ENCODE results near the gene ALS2CL. TPM values are rescaled to one million over a fixed set of nuclear protein-coding genes. Genes with fewer than 3 reads are reported as not detected.

Gene ALS2CL
- total and polyA plus RNA-seq, 10 of the 15 experiments (the other 5 are each of a cell fraction or from before 2014, with no cell fraction given): 0.01 to 0.05 TPM; not detected in 8

DNA sequence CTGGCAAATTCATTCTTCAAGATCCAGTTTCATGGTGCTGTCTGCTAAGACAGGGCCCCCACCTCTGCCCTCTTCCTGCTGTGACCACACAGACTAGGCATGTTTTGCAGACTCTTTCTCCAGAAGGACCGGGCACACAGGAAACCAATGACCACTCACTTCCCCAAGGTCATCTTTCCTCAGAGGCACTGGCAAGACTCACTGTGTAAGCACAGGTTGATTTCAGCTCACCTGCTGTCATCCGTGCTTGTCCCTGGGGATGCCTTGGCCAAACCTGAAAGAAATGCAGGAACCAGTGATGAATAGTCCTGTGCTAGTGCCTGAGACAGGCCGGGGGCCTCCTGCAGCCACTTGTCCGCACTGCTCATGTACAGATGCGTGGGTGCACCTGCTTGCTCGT lies 33.5 kb downstream of the ALS2CL start:
- Histone ChIP-seq H3K4me1 (ENCODE audit: control insufficient read depth, insufficient read depth, low read length) (no peaks in the 10 kb centered on the region), H3K4me3 (no peak overlapping the region), H3K9me3 (replicated peaks; ENCODE audit: control insufficient read depth, insufficient read depth, low read length) (no peaks in the 10 kb centered on the region), H3K36me3 (ENCODE audit: control insufficient read depth in 2 of 2, insufficient read depth in 2 of 2, low read length in 1 of 2) (no peaks in the 10 kb centered on the region), H2AFZ (ENCODE audit: control insufficient read depth, low read depth, low read length) (no peak overlapping the region), H3K27ac (ENCODE audit: control insufficient read depth, insufficient read depth) (no peak overlapping the region), H3K4me2 (ENCODE audit: control insufficient read depth, insufficient read depth) (no peak overlapping the region), H4K20me1 (ENCODE audit: control insufficient read depth, insufficient read depth) (no peaks in the 10 kb centered on the region; the same call in 1 of the 2 replicates), H3K79me2 (ENCODE audit: control insufficient read depth, insufficient read depth, low read length) (no peaks in the 10 kb centered on the region), H3K9ac (ENCODE audit: control insufficient read depth, insufficient read depth, low read length) (no peak overlapping the region), H3K27me3 (replicated peaks in 1 of 2; ENCODE audit: control insufficient read depth in 2 of 2, insufficient read depth in 2 of 2, low read length in 1 of 2) (peaks cover 2 to 5% of the 10 kb centered on the region in 2 experiments; a peak in 3 of 4 replicates)
- FAIRE-seq (no peak), ATAC-seq (no peak), DNase-seq (ENCODE audit: low read depth, low spot score) (no peak)
- ChIA-PET POLR2A (no interaction called here), RAD21 (ENCODE audit: unreplicated experiment) (no interaction called here), CTCF (interaction anchor here (0.7 to 1.0 kb wide), 2 partner anchors 11 to 15 kb away, joined by 3 read pairs; no protein-coding TSS in a partner anchor), SMC1A (ENCODE audit: uncharacterized antibody, unreplicated experiment) (no interaction called here)
- intact Hi-C loops (cut with micrococcal nuclease; ENCODE audit: unreplicated experiment) (no loop called here), in situ Hi-C loops (cut with MboI) (no loop called here)
- TF ChIP-seq SMC3 (IDR thresholded peaks at IDR 0.05; ENCODE audit: borderline replicate concordance, low read length) (no peak), NRF1 (conservative IDR thresholded peaks at IDR 0.05; ENCODE audit: low read depth, low read length) (no peak), ZNF217 (IDR thresholded peaks at IDR 0.05) (no peak), HDAC2 (IDR thresholded peaks at IDR 0.05) (no peak), TCF7 (IDR thresholded peaks at IDR 0.05; ENCODE audit: borderline replicate concordance) (no peak), SUPT20H (IDR thresholded peaks at IDR 0.05; ENCODE audit: borderline replicate concordance, control insufficient read depth, low read depth, low read length) (no peak), FOS (IDR thresholded peaks at IDR 0.05; ENCODE audit: borderline replicate concordance, extremely low read depth, insufficient read length) (no peak), BCL11A (IDR thresholded peaks at IDR 0.05; ENCODE audit: low read depth, low read length) (no peak), SP1 (IDR thresholded peaks at IDR 0.05; ENCODE audit: low read depth, low read length) (no peak), JUNB (IDR thresholded peaks at IDR 0.05) (no peak)
- TF ChIP-seq, protein P1, sequence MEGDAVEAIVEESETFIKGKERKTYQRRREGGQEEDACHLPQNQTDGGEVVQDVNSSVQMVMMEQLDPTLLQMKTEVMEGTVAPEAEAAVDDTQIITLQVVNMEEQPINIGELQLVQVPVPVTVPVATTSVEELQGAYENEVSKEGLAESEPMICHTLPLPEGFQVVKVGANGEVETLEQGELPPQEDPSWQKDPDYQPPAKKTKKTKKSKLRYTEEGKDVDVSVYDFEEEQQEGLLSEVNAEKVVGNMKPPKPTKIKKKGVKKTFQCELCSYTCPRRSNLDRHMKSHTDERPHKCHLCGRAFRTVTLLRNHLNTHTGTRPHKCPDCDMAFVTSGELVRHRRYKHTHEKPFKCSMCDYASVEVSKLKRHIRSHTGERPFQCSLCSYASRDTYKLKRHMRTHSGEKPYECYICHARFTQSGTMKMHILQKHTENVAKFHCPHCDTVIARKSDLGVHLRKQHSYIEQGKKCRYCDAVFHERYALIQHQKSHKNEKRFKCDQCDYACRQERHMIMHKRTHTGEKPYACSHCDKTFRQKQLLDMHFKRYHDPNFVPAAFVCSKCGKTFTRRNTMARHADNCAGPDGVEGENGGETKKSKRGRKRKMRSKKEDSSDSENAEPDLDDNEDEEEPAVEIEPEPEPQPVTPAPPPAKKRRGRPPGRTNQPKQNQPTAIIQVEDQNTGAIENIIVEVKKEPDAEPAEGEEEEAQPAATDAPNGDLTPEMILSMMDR (IDR thresholded peaks at IDR 0.05 in 2 of 3, conservative IDR thresholded peaks at IDR 0.05 in 1 of 3; ENCODE audit: control insufficient read depth in 2 of 3, extremely low read depth in 1 of 3, insufficient read depth in 1 of 3, low read depth in 3 of 3, low read length in 3 of 3): no peak
- TF ChIP-seq, protein P2, sequence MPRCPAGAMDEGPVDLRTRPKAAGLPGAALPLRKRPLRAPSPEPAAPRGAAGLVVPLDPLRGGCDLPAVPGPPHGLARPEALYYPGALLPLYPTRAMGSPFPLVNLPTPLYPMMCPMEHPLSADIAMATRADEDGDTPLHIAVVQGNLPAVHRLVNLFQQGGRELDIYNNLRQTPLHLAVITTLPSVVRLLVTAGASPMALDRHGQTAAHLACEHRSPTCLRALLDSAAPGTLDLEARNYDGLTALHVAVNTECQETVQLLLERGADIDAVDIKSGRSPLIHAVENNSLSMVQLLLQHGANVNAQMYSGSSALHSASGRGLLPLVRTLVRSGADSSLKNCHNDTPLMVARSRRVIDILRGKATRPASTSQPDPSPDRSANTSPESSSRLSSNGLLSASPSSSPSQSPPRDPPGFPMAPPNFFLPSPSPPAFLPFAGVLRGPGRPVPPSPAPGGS (IDR thresholded peaks at IDR 0.05; ENCODE audit: borderline replicate concordance, insufficient read depth, low read depth, low read length, poor library complexity, severe bottlenecking): no peak
- 36% methylated on average over 6 of the region's 6 CpGs for WGBS (ENCODE audit: insufficient coverage, insufficient replicate concordance, low lambda C conversion rate, missing lambda C conversion rate)
- BruUV-seq (replicated peaks): no TSS peak
